HG02885 (cell line): ENCODE data around the gene ZNF644.
"Not testable (repeated sequence)": the region's sequence is repeated elsewhere in the genome, so short reads cannot be mapped to it uniquely, and the experiment has no call there.

Source experiments
- ATAC-seq: cut with Tn5 transposase; IDR thresholded peaks from one replicate; pipeline ENCODE4 v1.9.1; 2021; ENCODE audit warnings: mild to moderate bottlenecking; ENCODE audit not compliant: unreplicated experiment, poor library complexity

The ZNF644 gene

DNA sequence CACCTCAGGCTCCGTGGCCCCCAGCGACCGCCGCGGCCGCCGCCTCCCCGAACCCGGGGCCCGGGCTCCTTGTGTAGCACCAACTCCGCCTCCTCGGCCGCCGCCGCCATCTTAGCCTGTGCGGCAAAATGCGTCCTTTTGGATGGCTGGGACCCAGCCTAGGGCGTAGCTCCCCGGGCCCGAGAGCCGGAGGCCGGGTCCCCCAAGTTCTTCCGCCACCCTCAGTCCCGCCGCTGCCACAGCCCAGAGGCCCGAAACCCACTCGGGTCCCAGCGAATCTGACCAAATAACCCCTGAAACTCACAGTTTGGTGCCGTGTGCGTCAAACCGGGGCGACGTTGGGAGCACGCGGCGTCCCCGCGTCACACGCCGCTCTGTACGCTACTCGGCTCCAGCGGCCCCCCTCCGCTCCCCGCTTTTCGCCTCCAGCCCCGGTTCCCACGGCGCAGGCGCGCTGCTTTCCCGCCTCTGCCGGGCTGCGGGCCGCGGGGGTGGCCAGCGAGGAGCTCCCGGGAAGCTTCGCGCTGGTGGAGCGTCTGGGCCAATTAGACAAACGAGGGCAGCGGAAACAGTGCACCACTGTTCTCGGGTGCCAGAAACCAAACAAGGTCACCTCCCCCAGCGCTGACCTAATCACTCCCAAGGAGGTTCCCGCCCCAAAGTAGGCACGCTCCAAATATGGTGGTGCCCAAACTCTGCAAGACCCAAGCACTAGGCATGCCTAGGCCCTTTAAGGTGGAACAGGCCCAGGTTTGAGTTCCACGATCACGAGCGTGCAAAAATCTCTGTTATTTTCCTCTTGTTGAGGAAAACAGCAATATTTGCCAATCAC, at the start of gene ZNF644:
TSS of gene ZNF644 (minus strand) at position 350 of the 832 bp plus-strand sequence. CDS start 39,682 bp downstream, outside the sequence.
- ATAC-seq = peak; percentile 76

DNA sequence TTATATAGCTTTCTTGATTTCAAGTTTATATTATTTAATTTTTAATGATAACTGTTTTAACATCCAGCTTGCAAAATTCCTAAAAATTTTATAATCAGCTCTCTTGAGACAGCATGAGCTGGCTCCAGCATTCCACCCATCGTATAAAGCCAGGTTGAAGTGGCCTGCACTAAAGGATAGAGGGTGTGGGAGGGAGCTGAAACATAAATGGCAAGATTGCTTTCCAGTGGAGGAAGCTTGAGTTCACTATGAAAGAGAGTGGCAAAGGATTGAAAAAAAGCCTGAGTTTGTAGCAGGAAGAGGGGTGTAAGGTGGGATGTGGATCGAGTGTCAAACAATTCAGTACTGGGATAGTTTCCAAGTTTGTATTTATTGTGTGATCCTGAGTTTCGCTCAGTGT, 48.5 kb upstream of the ZNF644 start:
- ATAC-seq = no peak

DNA sequence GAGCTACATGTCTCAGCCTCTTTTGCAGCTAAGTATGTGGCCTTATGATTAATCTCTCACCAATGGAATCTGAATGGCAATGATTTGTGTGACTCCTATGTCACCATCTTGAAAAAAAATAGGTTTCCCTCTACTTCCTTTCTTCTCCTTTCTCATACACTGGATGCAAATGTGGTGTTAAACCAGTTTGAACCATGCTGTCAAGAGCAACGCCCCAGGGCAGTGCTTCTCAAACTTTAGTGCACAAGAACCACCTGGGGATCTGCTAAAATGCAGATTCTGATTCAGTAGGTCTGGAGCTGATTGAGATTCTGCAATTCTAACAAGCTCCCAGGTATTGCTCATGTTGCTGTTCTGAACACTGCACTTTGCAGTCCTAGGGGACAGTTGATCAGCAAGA, 44.7 kb upstream of the ZNF644 start:
- ATAC-seq = no peak

DNA sequence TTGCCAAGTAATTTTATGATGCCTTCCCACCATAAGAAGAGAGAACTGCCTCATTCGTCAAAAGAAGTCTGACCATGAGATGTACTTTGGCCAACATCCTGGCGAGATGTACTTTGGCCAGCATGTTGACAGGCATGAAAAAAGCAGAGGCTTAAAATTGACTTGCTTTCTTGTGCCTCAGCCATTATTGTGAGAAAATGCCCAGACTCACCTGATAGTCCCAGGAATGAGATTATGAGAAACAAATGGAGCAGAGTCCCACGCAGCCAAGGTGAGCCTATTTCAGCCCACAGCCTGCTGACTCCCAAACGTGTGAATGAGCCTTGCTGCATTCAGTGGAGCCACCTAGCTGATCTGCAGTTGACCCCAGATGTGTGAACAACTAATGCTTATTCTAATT, 43.5 kb upstream of the ZNF644 start:
- no peak for ATAC-seq

DNA sequence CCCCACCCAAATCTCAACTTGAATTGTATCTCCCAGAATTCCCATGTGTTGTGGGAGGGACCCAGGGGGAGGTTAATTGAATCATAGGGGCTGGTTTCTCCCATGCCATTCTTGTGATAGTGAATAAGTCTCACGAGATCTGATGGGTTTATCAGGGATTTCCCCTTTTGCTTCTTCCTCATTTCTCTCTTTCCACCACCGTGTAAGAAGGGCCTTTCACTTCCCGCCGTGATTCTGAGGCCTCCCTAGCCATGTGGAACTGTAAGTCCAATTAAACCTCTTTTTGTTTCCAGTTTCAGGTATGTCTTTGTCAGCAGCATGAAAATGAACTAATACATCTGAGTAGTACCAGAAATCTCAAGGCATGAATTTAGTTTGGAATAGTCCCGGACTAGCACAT, 41.6 kb upstream of the ZNF644 start:
- ATAC-seq = not testable (repeated sequence)

DNA sequence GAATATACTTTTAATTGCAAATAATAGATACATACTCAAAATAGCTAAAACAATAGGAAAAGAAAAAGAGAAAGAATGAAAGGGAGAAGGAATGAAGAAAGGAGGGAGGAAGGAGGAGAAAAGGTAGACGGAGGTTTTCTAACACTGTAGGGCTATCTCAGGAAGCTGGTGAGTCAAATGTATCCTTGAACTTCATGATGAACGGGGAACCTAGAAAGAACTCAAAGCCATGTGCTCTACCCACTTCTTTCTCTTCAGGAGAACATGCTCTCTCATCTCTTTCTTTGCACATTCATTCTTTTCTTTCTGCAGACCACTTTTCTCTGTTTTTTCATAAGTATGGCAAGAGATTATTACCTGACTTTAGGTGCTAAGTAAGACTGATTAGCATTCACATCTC, 37.3 kb upstream of the ZNF644 start:
- peak; percentile 44 for ATAC-seq

DNA sequence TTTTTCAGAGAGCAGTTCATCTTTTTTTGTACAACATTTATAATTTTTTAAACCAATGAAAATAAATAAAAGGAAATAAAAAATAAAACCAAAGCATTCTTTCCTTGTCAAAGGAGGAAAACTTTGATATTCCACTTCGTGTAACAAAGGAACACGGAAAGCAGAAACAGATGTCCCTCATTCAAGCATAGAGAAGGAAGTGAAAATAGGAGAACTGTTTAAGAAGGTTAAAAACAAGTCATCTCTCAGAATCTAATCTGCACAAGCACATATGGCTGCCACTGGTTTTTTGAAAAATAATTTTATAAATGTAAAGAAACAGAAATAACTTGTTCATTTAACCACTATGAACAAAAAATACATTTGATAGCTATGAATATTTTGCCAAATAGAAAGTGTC, 35.9 kb upstream of the ZNF644 start:
- ATAC-seq = peak; percentile 68

DNA sequence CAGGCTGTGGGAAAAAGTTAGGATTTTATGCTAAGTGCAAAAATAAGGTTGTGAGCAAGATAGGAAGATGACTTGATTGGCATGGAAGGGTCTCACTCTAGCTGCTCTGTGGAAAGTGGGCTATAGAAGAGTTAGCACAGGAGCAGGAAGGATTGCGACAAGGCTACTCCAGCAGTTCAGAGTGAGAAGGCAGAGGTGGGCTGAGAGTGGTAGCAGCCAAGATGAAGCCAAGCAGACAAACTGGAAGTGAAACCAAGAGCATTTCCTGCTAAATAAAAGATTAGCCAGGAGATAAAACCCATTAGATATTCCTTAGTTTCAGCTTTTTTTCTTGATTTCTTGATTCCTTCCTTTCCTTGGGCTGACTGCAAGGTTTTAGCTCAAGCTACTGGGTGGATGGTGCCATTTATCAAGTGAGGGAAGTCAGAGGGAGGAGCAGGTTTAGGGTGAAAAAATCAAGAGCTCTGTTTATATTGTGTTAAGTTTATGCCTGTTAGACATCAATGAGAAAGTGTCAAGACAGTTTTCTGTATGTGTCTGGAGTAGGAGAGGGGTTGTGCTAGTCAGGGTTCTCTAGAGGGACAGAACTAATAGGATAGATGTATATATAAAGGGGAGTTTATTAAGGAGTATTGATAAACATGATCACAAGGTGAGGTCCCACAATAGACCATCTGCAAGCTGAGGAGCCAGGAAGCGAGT, 33.1 kb upstream of the ZNF644 start:
- ATAC-seq = peak; percentile 76

DNA sequence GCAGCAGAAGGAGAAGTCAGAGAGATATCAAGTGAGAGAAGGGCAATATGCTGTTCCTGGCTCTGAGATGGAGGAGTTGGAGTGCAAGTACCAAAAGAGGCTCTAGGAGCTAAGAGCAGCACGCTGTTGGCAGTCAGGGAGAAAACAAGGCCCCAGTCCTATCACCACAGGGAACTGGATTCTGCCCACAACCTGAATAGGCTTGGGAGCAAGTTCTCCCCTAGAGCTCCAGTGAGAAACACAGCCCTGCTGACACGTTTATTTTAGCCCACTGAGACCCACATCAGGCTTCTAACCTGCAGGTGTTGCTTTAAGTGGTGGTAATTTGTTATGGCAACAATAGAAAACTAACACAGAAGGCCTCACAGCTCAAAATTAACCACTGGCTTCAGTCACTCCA, 31.8 kb upstream of the ZNF644 start:
- ATAC-seq = no peak

DNA sequence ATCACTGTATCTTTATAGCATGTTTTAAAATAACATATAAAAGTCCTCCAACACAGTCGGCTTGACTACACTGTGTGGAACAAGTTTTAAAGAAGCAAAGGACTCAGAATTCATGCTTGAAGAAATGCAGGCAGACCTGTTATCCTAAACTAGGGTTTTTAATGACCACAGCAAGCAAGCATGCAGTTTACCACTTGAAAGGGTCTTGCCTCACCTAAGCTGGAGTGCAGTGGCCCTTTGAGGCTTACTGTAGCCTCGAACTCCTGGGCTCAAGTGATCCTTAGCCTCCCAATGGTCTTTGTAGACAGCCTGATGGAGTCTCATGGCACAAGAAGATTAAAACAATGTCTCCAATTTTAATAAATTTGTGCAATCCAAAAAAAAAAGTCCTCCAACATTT, 27.7 kb upstream of the ZNF644 start:
- not testable (repeated sequence) for ATAC-seq

DNA sequence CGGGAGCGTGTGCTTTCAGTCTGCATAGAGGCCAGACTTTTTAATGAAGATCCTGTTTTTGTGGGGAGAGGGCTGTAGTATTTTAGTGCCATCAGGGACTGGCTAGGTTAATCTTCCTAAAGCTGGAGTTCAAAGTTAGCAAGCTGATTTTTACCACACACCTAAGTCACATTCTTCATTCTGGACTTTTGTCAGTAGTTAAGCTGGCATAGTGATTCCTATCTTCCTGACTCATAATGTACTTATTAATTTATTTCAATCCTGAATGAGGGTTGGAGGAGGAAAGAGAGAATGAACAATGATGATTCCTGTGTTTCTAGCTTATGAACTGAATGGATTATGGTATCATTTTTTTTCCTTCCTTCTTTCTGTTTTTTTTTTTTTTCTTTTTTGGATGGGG, 24.9 kb upstream of the ZNF644 start:
- no peak for ATAC-seq

DNA sequence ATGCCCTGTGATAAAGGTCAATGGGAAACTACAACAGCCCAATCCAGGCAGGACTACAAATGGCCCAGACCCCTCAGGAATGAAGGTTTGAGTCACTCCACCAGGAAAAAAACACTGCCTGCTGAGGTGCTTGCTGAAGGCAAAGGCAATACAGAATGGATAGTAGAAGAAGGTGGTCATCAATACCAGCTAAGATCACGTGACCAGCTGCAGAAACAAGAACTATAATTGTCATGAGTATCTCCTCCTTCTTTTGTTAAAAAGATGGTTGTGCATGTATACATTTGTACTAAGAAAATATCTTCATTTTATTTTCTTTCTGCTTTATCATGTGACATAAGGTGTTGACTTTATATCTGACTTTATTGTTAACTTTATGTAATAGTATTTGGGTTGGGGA, 23.4 kb upstream of the ZNF644 start:
- ATAC-seq = no peak

DNA sequence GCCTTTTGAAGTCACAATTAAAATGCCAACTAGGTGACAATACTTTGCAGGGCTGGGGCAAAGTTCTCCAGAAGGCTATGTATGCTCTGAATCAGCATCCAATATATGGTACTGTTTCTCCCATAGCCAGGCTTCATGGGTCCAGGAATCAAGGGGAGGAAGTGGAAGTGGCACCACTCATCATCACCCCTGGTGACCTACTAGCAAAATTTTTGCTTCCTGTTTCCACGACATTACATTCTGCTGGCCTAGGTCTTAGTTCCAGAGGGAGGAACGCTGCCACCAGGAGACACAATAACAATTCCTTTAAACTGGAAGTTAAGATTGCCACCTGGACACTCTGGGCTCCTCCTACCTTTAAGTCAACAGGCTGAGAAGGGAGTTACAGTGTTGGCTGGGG, 22.9 kb upstream of the ZNF644 start:
- ATAC-seq = not testable (repeated sequence)

DNA sequence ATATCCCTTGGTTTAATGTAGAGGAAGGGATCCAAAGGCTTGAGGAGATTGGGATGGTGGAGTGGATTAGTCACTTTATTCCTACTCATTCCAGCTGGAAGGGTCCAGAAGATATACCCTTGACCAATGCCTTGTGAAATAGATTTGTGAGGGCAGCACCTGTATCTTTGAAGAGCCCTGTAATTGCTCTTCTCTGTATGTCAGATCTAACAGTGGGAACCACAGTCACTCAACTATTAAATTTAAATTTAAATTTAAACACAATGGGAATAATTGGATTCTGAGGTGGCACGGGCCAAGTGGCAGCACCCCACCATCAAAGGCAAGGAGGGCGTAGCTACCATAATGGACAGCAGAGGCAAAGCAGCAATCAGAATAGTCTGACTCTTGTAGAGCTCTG, 20.5 kb upstream of the ZNF644 start:
- not testable (repeated sequence) for ATAC-seq

DNA sequence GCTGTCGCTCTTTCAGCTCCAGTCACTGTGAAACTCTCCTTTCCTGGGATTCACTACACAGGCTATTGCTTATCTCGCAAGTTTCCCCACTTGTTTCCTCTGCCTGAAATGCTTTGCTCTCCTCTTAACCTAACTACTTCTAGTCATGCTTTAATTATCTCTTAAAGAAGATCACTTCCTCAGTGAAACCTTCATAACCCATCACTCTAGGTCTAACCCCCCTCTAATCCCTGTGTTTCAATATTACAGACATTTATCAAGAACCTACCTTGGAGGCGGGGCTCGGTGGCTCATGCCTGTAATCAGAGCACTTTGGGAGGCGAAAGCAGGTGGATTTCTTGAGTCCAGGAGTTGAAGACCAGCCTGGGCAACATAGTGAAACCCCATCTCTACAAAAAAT, 16.7 kb upstream of the ZNF644 start:
- no peak for ATAC-seq

DNA sequence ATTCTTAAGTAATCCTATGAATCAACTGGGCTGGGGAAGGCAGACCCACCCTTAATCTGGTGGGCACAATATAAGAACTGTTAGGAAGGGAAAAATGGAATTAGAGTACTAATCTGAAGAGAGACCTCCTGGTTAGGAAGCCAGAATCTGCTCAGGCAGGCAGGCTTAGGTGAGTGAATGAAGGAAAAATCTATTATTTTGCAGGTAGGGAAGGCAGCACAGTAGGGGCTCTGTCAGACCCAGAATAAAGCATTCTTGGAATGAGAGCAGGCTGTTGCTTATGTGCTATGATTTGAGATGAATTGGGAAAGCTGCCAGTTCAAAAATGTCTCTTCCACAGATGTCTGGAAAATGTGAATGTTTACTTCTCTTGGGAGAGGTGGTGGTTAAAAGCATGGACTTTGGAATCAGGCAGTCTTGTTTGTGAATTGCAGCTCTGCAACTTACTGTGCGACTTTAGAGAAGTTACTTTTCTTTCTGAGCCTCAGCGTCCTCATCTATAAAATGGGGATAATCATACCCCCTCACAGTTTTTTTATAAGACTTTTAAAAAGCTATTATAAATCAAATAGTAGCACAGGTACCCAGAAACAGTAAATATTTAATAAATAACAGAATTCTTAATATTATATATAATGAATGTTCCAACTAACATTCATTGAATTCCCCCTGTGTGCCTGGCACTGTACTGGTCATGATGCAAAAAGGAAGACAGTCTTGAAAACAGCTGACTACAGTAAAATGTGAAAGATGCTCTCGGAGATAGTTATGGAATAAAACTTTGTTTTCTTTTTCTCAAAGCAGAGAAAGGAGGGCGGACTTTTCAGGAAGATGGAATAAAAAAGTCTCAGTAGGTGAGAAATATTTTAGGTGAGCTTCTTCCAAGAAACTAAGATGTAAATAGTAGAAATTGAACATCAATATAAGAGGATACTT, 15.3 kb upstream of the ZNF644 start:
- no peak for ATAC-seq

DNA sequence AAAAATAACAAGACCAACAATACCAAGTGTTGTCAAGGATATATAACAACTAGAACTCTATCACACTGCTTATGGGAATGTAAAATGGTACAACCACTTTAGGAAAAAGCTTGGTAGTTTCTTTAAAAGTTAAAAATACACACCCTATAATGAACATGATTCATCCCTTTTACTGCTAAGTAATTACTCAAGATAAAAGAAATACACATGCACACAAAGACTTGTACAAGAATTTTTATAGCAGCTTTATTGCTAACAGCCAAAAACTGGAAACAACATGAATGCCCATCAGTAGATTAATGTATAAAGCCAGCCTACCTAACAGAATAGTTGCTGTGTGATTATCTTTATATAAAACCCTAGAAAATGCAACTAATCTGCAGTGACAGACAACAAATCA, 10.5 kb upstream of the ZNF644 start:
- no peak for ATAC-seq

DNA sequence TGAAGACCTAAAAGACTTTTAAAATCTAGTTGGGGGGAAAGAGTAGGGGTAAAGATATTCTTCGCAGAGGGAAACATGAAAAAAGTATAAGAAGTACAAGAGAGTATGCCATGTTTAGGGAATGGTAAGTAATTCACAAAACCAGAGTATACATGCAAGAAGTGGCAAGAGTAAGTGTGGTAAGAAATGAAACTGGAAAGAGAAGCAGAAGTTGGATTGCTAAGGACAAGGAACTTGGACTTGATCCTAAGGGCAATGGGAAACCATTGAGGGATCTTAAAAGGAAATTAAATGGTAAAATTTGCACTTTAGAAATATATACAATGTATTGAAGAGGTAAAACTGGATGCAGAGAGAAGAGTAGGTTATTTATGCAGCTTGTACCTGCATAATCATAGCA, 9.2 kb upstream of the ZNF644 start:
- no peak for ATAC-seq

DNA sequence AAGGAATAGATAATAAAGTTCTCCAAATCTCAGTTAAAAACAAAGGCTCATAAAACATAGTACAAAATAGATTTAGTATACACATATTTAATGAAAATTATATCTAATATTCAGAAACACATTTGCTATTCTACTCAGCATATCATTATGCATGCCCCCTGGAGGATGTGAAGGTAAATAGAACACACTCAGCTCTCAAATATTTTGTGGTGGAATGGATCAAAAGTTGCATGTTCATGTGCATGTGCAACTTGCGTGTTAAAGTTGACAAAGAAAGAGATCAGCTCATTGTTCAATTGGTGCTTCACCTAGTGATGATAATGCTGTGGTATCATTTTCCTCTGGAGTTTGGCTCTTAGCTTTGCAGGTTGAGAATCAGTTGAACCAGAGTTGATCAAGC, 4.9 kb upstream of the ZNF644 start:
- ATAC-seq = no peak

DNA sequence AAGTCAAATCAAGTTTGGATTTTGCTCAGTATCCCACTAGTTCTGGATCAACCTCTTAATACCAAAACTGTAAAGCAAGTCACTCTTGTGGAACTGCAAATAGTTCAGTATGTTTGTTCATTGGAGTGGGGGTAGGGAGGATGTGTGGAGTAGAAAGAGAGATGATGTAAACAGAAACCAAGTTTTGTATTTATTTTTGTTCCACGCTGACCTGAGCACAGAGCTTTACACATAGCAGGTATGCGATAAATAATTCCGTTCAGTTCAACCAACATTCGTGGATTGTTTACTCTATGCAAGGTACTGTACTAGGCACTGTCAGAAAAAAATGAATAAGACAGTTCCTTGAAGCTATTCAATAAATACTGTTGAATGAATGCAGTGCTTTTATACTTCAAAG, 4.5 kb upstream of the ZNF644 start:
- peak; percentile 28 for ATAC-seq
